H1 (cell line): ENCODE measurements around the gene ASCL2.

Experiments
- CTCF ChIP-seq, 3 experiments: IDR thresholded peaks; 1 replicate in 2 of 3; 2 replicates in 1 of 3; pipeline versions ENCODE4 v1.5.1 to v1.6.1; 2011; ENCODE audit warnings: low read length in 3 of 3, mild to moderate bottlenecking in 3 of 3, inconsistent platforms in 2 of 3, low read depth in 1 of 3, moderate library complexity in 1 of 3; ENCODE audit not compliant: insufficient read depth in 1 of 3; ENCODE audit errors: control extremely low read depth in 1 of 3
- HDAC2 ChIP-seq, 2 experiments: fragments of 300-600 bp in 1 of 2; sonication (generic) in 1 of 2; IDR thresholded peaks; 2 replicates each; pipeline ENCODE4 v1.6.1; 2011 to 2012; ENCODE audit warnings: low read depth in 2 of 2, low read length in 2 of 2, mild to moderate bottlenecking in 2 of 2, moderate library complexity in 2 of 2, borderline replicate concordance in 1 of 2, inconsistent platforms in 1 of 2
- MAX ChIP-seq: IDR thresholded peaks from 2 replicates; pipeline ENCODE4 v1.6.1; 2012; ENCODE audit warnings: inconsistent platforms
- POLR2A ChIP-seq, 2 experiments: IDR thresholded peaks; 1 replicate in 1 of 2; 2 replicates in 1 of 2; pipeline ENCODE4 v1.6.1; 2011; ENCODE audit warnings: low read depth in 2 of 2, low read length in 2 of 2, mild to moderate bottlenecking in 2 of 2; ENCODE audit errors: control extremely low read depth in 1 of 2
- RAD21 ChIP-seq, 2 experiments: IDR thresholded peaks in 1 of 2; conservative IDR thresholded peaks in 1 of 2; 2 replicates each; pipeline ENCODE4 v1.6.1; 2011; ENCODE audit warnings: low read depth in 2 of 2, low read length in 2 of 2, improper control_type of control experiment in 1 of 2, inconsistent platforms in 1 of 2, mild to moderate bottlenecking in 1 of 2, moderate library complexity in 1 of 2
- RFX5 ChIP-seq: IDR thresholded peaks from 2 replicates; pipeline ENCODE4 v1.6.1; 2011; ENCODE audit warnings: low read depth, low read length, improper control_type of control experiment, borderline replicate concordance
- RXRA ChIP-seq: IDR thresholded peaks from 2 replicates; pipeline ENCODE4 v1.6.1; 2011; ENCODE audit warnings: low read depth, mild to moderate bottlenecking, low read length, moderate library complexity; ENCODE audit not compliant: insufficient read depth
- SIN3A ChIP-seq, 2 experiments: IDR thresholded peaks in 1 of 2; conservative IDR thresholded peaks in 1 of 2; 2 replicates each; pipeline ENCODE4 v1.6.1; 2011 to 2012; ENCODE audit warnings: low read length in 2 of 2, improper control_type of control experiment in 1 of 2, low read depth in 1 of 2, mild to moderate bottlenecking in 1 of 2
- SP4 ChIP-seq: IDR thresholded peaks from 2 replicates; pipeline ENCODE4 v1.6.1; 2012; ENCODE audit warnings: low read length, inconsistent platforms
- TBP ChIP-seq: IDR thresholded peaks from 2 replicates; pipeline ENCODE4 v1.6.1; 2011; ENCODE audit warnings: low read depth, low read length, improper control_type of control experiment
- USF2 ChIP-seq: IDR thresholded peaks from 2 replicates; pipeline ENCODE4 v1.6.1; 2011; ENCODE audit warnings: low read length, improper control_type of control experiment
- YY1 ChIP-seq: IDR thresholded peaks from 2 replicates; pipeline ENCODE4 v1.6.1; 2011; ENCODE audit warnings: low read depth, mild to moderate bottlenecking, low read length

GRCh38 chr11:2310786-2311352 lies 40.5 kb upstream of the ASCL2 start:
- no peak for TF ChIP-seq CTCF (IDR thresholded peaks at IDR 0.05; ENCODE audit: control extremely low read depth in 1 of 3, insufficient read depth in 1 of 3, low read depth in 1 of 3, low read length in 3 of 3)
- TF ChIP-seq SP4 = no peak
- no peak for TF ChIP-seq MAX
- no peak for TF ChIP-seq USF2
- TF ChIP-seq SIN3A (conservative IDR thresholded peaks at IDR 0.05 in 1 of 2, IDR thresholded peaks at IDR 0.05 in 1 of 2; ENCODE audit: low read depth in 1 of 2, low read length in 2 of 2) = no peak
- TF ChIP-seq YY1 = no peak
- no peak for TF ChIP-seq RAD21 (IDR thresholded peaks at IDR 0.05 in 1 of 2, conservative IDR thresholded peaks at IDR 0.05 in 1 of 2; ENCODE audit: low read depth in 2 of 2, low read length in 2 of 2)
- TF ChIP-seq RXRA = no peak
- TF ChIP-seq HDAC2 (IDR thresholded peaks at IDR 0.05; ENCODE audit: borderline replicate concordance in 1 of 2, low read depth in 2 of 2, low read length in 2 of 2) = no peak
- TF ChIP-seq POLR2A (IDR thresholded peaks at IDR 0.05; ENCODE audit: control extremely low read depth in 1 of 2, low read depth in 2 of 2, low read length in 2 of 2) = no peak
- no peak for TF ChIP-seq TBP
- TF ChIP-seq RFX5 = no peak
